GDM1 (cell line): ENCODE data around the gene TMBIM4.
"Not testable (repeated sequence)": the region's sequence is repeated elsewhere in the genome, so short reads cannot be mapped to it uniquely, and the experiment has no call there.

ENCODE experiments used
- DNase-seq: peaks from one replicate; lab custom pipeline; 2025; lab: John Stamatoyannopoulos, UW

The TMBIM4 gene, protein sequence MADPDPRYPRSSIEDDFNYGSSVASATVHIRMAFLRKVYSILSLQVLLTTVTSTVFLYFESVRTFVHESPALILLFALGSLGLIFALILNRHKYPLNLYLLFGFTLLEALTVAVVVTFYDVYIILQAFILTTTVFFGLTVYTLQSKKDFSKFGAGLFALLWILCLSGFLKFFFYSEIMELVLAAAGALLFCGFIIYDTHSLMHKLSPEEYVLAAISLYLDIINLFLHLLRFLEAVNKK

GRCh38 chr12:66169221-66170170 lies at the start of gene TMBIM4:
TMBIM4 (minus strand) TSS chr12:66169996; CDS start chr12:66169951, 45 bp downstream.
- DNase-seq, result peak; percentile 94

DNA sequence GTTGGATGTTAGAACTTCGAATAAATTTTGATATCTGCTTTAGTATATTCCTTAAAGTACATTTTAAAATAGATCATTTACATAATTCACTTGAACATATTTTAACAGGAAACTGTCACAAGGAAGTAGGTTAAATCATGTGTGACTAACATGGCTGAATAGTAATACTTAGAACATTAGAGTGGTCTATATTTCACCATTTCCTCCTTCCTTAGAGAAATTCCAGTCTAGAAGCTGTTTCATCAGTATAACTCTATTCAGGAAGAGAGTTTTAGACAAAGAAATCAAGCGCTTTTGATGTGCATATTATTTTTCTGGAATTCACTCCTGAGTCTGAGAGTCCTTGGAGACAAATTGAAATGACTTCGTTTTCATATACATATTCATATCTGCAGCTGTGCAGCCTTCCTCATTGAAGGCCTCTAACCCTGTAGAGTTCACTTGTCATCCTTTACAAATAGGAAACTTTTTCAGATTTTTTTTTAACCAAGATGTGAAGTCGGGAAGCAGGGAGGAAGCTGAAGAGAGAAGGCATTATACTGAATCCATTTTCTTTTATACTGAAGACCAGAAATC lies 47.6 kb upstream of the TMBIM4 start:
- DNase-seq, result no peak

- DNase-seq, result not testable (repeated sequence)
These were observed 43.2 kb upstream of the TMBIM4 start for GRCh38 chr12:66213011-66213410.

GRCh38 chr12:66211573-66211972 lies 41.8 kb upstream of the TMBIM4 start:
- not testable (repeated sequence) for DNase-seq

GRCh38 chr12:66210840-66211239 lies 41.0 kb upstream of the TMBIM4 start:
- DNase-seq, result no peak

GRCh38 chr12:66206141-66206540 lies 36.3 kb upstream of the TMBIM4 start:
- no peak for DNase-seq

- DNase-seq, result no peak
These were observed 34.0 kb upstream of the TMBIM4 start for GRCh38 chr12:66203820-66204219.

DNA sequence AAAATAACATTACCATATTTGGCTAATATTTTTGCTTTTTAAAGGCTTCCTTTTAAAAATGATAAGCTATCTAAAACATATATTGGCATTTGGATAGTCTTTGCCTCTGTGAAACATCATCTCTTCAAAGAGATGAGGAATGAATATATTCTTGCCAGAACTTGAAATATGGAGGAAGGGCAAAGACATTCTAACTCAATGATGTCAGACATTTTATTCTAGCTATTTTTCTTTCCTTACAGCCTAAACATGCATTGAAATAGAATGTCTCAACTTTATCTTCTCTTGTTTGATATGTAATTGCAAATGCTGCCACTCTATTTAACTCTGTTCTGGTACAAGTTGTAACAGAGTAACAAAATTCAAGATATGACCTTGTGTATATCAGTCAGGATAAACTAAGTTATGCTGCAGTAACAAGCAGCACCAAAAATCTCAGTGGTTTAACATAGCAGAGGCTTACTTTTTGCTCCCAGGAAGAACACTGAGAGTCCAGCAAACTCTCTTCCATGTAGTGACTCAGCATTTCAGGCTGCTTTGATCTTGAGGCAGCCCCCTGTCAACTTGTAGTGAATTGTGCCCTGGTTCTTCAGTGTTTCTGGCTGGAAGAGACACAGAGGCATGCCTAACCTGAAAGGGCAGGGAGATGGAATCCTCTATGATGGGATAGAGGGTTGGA lies 30.2 kb upstream of the TMBIM4 start:
- DNase-seq, result no peak

- DNase-seq, result no peak
These were observed 29.3 kb upstream of the TMBIM4 start for GRCh38 chr12:66199141-66199540.

- DNase-seq, result no peak
These were observed 27.7 kb upstream of the TMBIM4 start for GRCh38 chr12:66197495-66197921.

DNA sequence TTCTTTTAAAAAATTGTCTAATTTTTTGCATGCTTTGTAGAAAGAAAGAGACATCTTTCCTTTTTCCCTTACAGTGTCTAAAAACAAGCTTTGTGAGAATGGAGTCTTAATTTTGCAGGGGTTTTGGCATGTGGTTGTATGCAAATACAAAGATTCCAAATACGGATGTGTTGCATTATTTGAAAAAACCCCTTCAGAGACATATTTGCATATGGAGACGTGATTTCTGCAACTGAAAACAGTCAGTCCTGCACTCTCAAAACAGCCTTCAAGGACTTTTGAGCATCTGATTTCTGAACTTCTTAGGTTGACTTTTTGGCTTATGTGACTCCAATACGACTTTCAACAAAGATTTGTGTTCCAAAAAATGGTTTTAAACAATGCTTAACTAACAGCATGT lies 27.0 kb upstream of the TMBIM4 start:
- no peak for DNase-seq

GRCh38 chr12:66195242-66195641 lies 25.4 kb upstream of the TMBIM4 start:
- DNase-seq, result no peak

DNA sequence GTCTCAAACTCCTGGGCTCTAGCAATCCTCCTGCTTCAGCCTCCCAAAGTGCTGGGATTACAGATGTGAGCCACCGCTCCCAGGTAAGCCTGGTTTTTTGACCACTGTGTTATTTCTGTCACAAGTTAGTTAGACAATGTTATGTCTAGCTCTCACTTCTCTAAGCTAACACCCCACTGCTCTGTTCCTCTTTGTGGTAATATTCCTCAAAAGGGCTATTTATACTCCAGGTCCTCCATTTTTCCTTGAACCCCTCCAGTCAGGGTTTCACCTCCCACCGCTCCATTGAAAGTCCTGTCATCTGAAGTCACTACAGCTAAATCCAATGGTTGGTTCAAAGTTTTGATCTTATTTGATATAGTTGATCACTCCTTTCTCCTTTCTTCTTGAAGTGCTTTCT lies 24.3 kb upstream of the TMBIM4 start:
- DNase-seq, result no peak

- no peak for DNase-seq
These were observed 21.8 kb upstream of the TMBIM4 start for GRCh38 chr12:66191547-66192126.

DNA sequence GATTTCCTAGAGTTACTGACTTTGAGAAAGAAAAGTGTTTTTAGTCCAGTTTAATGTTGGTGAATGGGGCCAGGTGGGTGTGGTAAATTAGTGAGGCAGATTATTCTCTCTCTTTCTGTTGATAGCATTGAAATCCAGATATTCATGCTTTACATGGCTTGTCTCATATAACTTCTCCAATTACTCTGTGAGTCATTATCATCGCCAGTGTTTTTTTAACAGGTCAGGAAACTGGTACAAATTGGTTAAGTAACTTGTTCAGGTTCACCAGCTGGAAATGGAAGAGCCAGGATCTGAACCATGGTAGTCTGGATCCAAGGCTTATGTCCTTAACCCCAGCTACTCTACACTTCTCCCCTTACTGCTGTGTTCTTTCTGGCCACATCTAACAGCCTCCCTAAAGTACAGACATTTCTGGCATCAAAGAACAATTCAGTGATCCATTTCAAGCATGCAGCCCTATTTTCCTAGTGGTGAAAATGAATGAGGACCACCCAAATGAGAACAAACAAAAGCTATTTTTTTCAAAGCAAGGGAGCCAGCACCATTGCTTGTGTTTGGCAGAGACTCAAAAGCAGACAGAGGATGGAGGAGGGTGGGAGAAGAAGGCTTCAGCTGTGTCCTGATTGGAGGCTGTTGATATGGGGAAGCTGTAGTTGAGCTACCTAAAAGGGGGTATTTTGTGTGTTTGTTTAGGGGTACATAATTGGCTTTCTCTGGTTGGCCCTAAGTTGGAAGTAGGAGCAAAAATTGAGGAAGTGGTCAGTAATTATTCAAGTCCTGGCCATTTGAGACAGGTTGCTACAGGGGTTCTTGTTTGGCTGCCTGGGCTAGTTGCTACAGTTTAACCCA lies 20.9 kb upstream of the TMBIM4 start:
- DNase-seq, result no peak

DNA sequence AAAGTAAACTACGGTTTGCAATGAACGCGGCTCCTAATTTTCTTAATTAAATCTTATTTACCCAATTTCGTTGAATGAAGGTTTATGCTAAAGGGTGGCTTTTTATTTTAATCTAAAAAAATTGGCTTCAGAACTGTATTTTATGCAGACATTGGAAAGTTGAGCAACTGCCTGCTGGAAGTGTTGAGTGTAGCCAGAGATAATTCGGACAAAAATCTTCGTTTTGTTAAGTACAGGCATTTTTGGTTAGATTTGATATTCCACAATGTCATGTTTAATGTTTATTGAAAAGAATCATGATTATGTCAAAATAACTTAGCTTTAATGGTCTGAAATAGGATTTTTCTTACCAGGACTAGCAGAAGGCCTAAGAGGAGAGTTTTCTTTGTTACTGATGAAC lies 20.1 kb upstream of the TMBIM4 start:
- DNase-seq, result no peak

DNA sequence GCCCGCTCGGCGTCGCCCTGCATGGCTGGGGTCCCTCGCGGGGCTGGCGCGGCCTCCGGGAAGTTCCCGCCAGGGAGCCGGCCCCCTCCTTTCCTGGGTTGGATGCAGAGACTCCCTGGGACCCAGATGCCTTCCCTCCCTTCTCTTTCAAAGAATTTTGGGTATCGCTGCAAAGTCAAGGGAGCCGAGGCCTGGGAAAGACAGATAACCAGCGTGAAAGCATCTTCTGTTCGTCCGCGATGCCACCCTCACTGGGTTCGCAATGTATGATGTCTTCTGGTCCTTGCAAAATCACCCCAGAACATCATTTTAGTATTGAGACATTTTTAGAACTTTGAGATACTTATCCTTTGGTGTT lies 19.7 kb upstream of the TMBIM4 start:
- no peak for DNase-seq

GRCh38 chr12:66188584-66189485 lies 19.0 kb upstream of the TMBIM4 start, which contains the start of gene IRAK3:
IRAK3 (plus strand) TSS chr12:66189214; CDS start chr12:66189300, 86 bp downstream.
- DNase-seq, result peak; percentile 79

DNA sequence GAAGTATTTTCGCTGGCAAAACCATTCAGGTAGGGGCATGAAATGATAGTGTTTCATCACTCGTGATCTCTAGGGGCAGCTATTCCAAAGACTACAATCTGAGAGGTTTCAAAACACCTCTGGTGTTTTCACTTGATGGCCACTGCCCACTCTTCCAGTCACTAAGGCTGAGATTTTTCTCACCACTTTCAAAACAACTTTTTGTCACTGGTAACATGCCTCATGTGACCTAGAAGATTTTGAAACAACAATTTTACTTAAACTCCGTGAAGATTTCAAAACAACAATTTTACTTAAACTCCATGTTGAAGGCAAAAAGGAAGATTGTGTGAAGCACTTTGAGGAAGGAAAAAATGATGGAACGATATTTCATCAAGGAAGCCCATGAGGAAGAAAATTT lies 18.0 kb upstream of the TMBIM4 start:
- DNase-seq, result no peak

DNA sequence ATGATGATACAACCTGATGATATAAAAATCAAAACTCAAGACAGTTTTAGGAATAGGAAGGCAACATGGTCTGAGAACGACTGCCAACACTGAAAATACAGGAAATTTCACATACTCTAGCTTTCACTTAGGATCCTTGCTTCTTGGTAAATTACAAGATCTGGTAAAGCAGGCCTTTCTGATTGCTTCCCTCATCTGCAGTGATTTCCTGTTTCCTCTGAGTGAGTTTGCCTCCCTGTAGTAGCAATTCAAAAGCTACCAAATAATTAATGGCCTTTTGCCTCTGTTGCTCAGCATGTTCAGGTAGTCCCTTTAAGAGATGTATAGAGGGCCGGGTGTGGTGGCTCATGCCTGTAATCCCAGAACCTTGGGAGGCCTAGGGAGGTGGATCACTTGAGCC lies 17.2 kb upstream of the TMBIM4 start:
- DNase-seq, result no peak
